Tibial artery (tissue), 4 donors: ENCODE measurements around the gene MARCOL.

Experiments
- DNase-seq, 2 donors: peaks; one replicate each; pipeline ENCODE4 v3.0.0-alpha.2; 2019
- H3K27ac ChIP-seq, 2 donors: fragments of 200-600 bp; sonication (generic) in 1 of 2; 1 replicate in 1 of 2; 2 replicates in 1 of 2; pipeline ENCODE4 v1.5.1; 2018 to 2019; ENCODE audit warnings: mild to moderate bottlenecking in 1 of 2
- H3K27me3 ChIP-seq, 2 donors: fragments of 200-600 bp; sonication (generic) in 1 of 2; one replicate each; pipeline versions ENCODE4 v1.5.1 to v1.6.0; 2016 to 2019
- H3K36me3 ChIP-seq, 3 donors: fragments of 200-600 bp; sonication (generic) in 2 of 3; one replicate each; pipeline ENCODE4 v1.5.1; 2016 to 2019; ENCODE audit warnings: mild to moderate bottlenecking in 2 of 3
- H3K4me1 ChIP-seq, 4 donors: fragments of 200-600 bp; sonication (generic) in 2 of 4; 1 replicate in 3 of 4; 2 replicates in 1 of 4; pipeline ENCODE4 v1.5.1; 2016 to 2019
- H3K4me3 ChIP-seq, 2 donors: fragments of 200-600 bp; sonication (generic) in 1 of 2; 1 replicate in 1 of 2; 2 replicates in 1 of 2; pipeline ENCODE4 v1.5.1; 2018 to 2019; ENCODE audit warnings: mild to moderate bottlenecking in 2 of 2
- H3K9me3 ChIP-seq, 3 donors: fragments of 200-600 bp; sonication (generic) in 1 of 3; one replicate each; pipeline ENCODE4 v1.5.1; 2016 to 2019
- intact Hi-C: fragments of 100-400 bp; cut with DNase I; formaldehyde crosslinking; loops from one replicate; pipeline ENCODE4 v1.15.0; 2023; ENCODE audit warnings: low total_unique reads
- TF ChIP-seq, protein P1 (sequence below), 2 experiments: fragments of 200-600 bp in 1 of 2; fragments of 450-650 bp in 1 of 2; IDR thresholded peaks; one replicate each; pipeline ENCODE4 v1.5.1; 2017 to 2019; ENCODE audit warnings: antibody characterized with exemption in 2 of 2, mild to moderate bottlenecking in 1 of 2, moderate library complexity in 1 of 2

Gene MARCOL

DNA sequence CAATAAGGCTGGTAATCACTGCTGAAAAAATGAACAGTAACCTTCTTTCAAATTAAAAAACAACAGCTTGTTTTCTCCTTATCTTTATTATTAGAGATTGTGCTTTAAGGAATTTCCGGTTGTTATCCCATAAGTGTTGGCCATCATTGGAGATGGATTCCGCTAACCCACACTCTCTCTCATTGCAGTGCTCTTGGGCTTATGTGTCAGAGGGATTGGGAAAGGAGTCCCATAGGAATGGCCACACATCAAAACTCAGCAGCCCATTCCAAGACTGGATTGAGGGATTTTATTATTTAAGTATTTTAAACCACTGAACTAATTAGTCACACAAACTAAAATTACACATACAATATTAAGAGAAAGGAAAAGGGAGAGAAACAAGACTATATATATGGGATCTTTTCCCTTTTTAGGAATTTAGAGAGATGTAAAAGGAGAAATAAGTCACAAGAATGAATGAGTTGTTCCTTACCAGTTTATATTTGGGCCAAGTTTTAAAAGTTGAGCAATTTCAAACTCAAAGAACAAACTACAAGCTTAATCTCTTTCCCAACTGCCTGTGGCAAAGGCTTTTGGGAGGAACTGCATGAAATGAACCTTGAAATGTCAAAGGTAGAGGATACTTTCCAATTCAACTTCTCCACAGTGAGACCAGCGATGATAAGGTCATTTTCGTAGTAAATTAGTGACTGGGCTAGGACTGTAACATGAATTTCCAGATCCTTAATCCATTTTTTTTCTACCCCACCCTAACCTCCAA lies 33.1 kb upstream of the MARCOL start:
- Histone ChIP-seq H3K9me3 (no peaks in the 10 kb centered on the region), H3K27ac (no peak overlapping the region), H3K4me3 (no peak overlapping the region), H3K36me3 (no peaks in the 10 kb centered on the region), H3K27me3 (no peaks in the 10 kb centered on the region), H3K4me1 (no peaks in the 10 kb centered on the region)
- intact Hi-C loops, result no loop called here
- peak in 1 of 2 donors; percentile 25 for DNase-seq
- TF ChIP-seq, protein P1, sequence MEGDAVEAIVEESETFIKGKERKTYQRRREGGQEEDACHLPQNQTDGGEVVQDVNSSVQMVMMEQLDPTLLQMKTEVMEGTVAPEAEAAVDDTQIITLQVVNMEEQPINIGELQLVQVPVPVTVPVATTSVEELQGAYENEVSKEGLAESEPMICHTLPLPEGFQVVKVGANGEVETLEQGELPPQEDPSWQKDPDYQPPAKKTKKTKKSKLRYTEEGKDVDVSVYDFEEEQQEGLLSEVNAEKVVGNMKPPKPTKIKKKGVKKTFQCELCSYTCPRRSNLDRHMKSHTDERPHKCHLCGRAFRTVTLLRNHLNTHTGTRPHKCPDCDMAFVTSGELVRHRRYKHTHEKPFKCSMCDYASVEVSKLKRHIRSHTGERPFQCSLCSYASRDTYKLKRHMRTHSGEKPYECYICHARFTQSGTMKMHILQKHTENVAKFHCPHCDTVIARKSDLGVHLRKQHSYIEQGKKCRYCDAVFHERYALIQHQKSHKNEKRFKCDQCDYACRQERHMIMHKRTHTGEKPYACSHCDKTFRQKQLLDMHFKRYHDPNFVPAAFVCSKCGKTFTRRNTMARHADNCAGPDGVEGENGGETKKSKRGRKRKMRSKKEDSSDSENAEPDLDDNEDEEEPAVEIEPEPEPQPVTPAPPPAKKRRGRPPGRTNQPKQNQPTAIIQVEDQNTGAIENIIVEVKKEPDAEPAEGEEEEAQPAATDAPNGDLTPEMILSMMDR (IDR thresholded peaks at IDR 0.05), result no peak

DNA sequence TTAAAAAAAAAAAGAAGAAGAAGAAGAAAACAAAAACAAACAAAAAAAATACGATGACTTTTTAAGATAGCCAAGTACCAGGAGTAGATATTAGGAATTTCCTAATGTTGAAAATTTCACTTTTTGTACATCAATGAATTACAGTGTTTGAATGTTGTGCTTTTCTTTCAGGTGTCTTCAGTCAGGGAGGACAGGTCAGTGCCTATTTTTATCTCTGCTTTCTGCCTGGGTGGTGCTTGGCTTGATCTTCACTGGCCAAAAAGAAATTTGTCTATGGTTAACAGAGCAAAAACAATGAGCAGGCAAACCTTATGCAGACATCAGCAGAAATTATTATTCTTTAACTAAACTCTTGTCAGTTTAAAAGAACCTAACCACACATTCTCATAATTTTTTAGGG lies 32.5 kb upstream of the MARCOL start:
- no peak for DNase-seq
- no peaks in the 10 kb centered on the region for H3K9me3 ChIP-seq
- no peaks in the 10 kb centered on the region for H3K4me1 ChIP-seq
- intact Hi-C loops, result no loop called here
- H3K27me3 ChIP-seq, result no peaks in the 10 kb centered on the region
- no peak overlapping the region for H3K27ac ChIP-seq
- no peak overlapping the region for H3K4me3 ChIP-seq
- no peaks in the 10 kb centered on the region for H3K36me3 ChIP-seq
- TF ChIP-seq, protein P1 (IDR thresholded peaks at IDR 0.05), result no peak

DNA sequence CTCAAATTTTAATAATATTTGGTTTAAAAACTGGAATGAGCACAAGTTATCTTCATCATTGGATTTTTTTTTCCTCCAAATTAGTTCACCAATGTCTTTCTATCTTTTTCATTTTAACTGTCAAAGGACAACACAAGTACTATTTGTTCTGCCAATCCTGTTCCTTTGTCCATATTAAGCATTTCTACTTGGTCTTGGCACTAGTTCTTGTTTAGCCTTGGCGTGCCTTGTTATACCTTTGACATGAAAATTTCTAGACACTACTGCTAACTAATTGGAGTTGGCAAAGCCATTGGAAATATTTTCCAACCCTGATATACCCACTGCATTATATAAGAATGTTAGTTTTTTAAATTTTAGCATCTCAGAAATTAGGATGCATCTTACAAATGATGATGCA lies 31.7 kb upstream of the MARCOL start:
- DNase-seq, result no peak
- Histone ChIP-seq H3K4me1 (no peaks in the 10 kb centered on the region), H3K9me3 (no peaks in the 10 kb centered on the region), H3K36me3 (no peaks in the 10 kb centered on the region), H3K27me3 (no peaks in the 10 kb centered on the region), H3K4me3 (no peak overlapping the region), H3K27ac (no peak overlapping the region)
- intact Hi-C loops, result no loop called here
- TF ChIP-seq, protein P1 (IDR thresholded peaks at IDR 0.05), result no peak

DNA sequence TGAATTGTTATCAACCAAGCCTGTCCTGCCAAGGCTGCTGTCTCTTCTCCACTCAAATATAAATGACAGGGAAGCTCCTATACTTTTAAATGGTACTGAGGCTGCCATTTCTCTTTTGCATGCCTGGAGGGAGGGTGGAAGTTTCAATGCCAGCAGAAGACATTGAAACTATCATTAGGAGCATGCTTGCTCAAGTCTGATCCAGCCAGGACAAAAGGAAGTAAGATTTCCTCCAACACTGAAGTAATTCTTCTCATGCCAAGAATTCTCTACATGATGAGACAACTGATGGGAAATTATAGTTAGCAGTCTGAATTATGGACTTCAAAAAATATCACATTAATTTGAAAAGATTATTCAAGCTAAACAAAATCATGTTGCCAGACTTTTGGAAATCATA lies 30.1 kb upstream of the MARCOL start:
- no peaks in the 10 kb centered on the region for H3K9me3 ChIP-seq
- TF ChIP-seq, protein P1 (IDR thresholded peaks at IDR 0.05), result no peak
- H3K4me1 ChIP-seq, result no peaks in the 10 kb centered on the region
- H3K4me3 ChIP-seq, result no peak overlapping the region
- DNase-seq, result no peak
- H3K27me3 ChIP-seq, result no peaks in the 10 kb centered on the region
- no peak overlapping the region for H3K27ac ChIP-seq
- intact Hi-C loops, result no loop called here
- H3K36me3 ChIP-seq, result no peaks in the 10 kb centered on the region

DNA sequence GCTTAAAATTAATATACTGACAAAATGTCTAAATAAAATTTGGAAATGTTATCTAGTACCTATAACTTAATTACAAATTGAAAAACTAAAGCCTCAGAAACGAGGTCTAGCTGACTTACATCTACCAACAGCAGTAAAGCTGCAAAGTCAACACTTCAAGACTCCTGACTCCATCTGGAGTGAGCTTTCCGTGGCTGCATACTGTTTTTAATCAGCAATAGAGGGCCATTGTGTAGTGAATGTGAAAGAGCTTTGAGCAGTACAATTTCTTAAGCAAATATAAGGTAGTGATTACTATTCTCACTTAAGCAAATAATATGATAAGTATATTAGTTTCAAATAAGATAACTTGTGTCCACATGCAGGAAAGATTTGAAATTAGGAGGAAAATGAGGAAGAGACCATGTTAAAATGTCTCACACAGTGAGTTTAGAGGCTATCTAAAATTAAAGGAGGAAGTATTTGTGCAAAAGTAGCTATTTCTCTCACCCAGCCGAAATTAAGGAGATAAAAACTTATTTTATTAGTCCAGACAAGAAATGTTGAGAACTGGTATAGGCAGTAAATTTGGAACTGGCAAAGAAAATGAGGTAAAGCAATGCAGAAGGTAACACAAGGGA lies 29.1 kb upstream of the MARCOL start:
- no peaks in the 10 kb centered on the region for H3K36me3 ChIP-seq
- intact Hi-C loops, result no loop called here

More for the DNA sequence above, 29.1 kb upstream of the MARCOL start:
- no peaks in the 10 kb centered on the region for H3K27me3 ChIP-seq
- H3K4me3 ChIP-seq, result no peak overlapping the region
- TF ChIP-seq, protein P1 (IDR thresholded peaks at IDR 0.05), result no peak
- no peaks in the 10 kb centered on the region for H3K9me3 ChIP-seq
- no peak for DNase-seq
- H3K4me1 ChIP-seq, result no peaks in the 10 kb centered on the region
- H3K27ac ChIP-seq, result no peak overlapping the region
